Measurements from ENCODE around the gene GMPR2.
"Not testable (repeated sequence)": the region's sequence is repeated elsewhere in the genome, so short reads cannot be mapped to it uniquely, and the experiment has no call there.

GMPR2 gene

DNA sequence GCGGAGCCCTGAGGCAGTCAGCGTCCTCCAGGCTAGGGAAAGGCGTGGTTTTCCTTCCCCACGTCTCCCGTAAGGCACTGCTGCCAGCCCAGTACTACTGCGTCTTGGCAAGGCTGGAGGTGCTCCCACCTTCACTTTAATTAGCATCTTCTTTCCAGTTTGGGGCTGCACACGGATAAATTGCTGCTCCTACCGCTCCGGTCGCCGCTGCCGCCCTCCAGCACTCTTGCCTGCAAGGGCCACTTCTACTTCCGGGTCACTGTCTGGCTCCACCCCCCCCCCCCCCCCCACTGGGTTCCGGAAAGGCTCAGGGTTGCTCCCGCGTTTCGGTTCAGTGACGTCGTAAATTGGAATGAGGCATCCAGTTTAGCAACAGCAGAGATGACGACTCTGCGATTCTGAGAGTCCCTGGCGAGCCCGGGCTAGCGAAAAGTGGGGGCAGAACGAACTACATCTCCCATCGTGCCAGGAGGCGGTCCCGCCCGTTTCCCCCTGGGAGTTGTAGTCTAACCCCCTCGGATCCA, 546 bp upstream of the GMPR2 start, which contains the start of gene NEDD8:
Gene NEDD8, minus strand, starts transcription at position 247 of the 524 bp plus-strand sequence. Its CDS starts 100 bp downstream, at position 147.
- DNase-seq, result peak; percentile 89 to 95

GRCh38 chr14:24233538-24233866, 773 bp downstream of the GMPR2 start:
- peak in 1 of 2 experiments; percentile 9 for DNase-seq

DNA sequence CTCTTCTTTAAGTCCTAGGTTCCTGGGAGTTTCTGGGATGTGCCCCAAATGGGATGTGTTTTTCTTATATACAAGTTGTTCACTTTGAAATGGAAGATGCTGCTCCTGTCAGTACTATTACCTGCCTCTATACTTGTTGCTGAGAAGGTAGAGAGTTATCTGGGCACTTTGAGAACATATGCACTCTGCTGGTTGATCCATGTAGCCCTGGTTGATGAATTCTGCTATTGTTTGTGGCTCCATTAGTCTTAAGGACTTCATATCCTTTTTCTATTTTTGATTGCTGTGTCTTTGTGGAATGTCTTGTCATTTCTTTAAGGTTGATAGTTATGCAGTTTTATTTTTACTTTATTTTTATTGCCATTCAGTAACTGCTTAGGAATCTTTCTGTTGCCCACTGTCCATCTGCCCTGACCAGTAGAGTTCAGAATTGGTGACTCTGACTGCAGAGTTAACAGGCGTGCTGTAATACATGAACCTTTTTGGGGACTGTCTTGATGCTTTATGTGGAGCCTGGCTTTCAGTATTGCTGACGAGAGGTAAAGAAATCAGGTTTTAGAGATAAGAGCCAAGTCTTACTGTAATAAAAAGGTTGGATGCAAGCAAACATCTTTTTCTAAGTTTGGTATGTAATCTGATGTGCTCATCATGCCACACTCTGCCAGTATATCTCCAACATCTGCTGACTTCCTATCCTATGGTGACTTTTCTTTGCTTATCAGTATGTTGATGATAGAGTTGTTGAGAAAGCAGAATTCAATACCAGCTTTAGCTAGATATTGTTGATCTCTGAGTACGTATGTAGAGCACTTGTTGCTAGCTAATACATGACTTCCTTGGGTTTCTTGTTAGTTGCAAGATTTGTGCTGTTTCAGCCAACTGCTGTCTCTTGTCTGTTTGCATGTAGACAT, 1.6 kb downstream of the GMPR2 start:
- no peak for DNase-seq

- no peak for DNase-seq
Observed at GRCh38 chr14:24235804-24236688, 3.3 kb downstream of the GMPR2 start.

DNA sequence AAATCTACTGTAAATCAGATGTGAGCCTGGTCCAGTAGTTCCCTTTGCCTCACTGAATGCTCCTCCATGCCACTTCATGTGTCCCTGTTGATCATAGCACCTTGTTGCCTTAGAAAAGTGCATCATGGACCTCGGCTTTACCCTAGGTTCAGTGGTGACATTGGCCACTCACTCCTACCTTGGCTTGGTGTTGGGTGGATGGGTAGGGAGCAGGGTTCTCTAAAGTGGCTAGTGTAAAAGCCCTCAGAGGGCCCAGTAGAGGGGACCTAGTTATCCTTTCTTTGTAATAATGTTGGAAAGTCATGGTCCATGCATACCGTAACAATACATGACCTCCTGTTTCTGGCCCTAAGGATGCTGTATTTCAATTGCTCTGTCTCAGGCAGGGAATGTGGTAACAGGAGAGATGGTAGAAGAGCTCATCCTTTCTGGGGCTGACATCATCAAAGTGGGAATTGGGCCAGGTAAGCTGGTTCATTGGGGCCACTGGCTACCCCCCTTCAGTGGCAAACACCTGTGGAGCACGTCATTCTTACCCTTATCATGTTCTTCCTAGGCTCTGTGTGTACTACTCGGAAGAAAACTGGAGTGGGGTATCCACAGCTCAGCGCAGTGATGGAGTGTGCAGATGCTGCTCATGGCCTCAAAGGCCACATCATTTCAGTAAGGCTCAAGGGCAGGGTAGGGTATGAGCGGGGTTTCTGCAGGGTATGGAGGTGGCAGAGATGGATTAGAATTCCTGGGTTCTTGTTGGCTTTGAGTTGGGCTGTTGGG, 4.1 kb downstream of the GMPR2 start:
- DNase-seq, result no peak

- no peak for DNase-seq
Observed at GRCh38 chr14:24237463-24237955, 4.8 kb downstream of the GMPR2 start.

- no peak for DNase-seq
Observed at GRCh38 chr14:24238123-24238522, 5.4 kb downstream of the GMPR2 start.

DNA sequence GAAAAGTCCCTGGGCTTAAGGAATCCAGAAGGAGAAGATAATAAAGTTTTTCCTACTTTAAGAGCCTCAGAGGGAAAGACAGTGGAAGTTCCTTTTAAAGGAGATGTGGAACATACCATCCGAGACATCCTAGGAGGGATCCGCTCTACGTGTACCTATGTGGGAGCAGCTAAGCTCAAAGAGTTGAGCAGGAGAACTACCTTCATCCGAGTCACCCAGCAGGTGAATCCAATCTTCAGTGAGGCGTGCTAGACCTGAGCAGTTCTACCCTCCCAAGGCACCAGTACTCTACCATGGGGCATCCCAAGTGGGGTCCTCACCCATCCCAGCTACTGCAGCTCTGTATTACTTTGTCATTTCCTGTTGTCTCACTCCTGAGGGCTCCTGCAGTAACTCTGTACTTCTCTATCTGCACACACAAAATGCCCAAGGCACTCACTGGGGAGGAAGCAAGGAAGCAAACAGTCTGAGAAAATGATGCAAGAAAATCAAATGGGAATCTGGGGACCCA, 5.9 kb downstream of the GMPR2 start:
- DNase-seq, result no peak

DNA sequence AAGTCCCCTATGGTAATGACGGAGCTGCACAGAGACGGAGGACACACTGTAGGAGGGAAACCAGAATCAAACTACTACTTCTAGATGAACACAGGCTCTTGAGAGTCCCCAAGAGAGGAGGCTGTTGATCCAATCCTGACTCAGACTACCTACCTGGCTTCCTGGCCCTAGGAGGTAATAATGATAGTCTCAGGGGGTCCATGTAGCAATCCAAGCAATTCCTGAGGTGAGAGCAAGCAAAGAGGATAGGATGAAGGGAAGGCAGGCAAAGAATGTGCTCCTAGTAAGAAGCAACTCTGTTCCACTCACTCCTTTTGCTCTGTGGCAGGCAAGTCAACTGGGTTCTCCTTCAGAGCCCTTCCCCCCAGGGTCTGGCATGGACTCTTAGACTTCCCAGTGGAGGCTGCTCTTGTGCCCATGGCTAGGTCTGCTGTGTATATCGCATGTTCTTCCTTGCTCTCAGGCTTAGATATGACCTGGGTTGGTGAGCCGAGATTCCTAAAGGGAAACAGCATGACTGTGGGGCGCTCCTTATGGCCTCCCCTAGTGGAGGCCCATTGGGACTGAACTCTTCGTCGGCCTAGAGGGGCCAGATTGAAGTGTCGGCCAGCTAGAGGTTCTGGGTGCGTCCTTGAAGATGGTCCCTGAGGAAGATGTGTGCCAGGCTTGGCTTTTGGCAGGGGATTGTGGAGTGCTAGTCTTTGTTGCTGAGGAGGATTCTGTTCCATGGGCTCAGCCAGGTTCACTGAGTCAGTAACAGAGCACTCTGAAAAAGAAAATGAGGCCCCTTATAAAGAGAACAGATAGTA, 7.6 kb downstream of the GMPR2 start:
- DNase-seq, result no peak

- DNase-seq, result peak; percentile 91 to 97
Observed at GRCh38 chr14:24241829-24242443, 9.2 kb downstream of the GMPR2 start.

DNA sequence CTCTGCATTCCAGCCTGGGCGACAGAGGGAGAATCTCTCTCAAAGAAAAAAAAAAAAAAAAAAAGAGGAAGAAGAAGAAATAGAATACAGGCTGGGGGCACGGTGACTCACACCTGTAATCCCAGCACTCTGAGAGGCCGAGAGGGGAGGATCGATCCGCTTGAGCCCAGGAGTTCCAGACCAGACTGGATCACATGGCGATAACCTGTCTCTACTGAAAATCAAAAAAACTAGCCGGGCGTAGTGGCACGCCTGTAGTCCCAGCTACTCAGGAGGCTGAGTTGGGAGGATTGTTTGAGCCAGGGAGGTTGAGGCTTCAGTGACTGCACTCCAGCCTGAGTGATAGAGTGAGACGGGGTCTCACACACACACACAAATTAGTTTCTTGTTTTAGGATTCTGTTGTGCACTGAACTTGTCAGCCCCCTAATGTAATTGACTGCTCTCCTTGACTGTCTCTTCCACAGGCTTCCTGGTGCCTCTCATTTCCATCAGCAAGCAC, 10.7 kb downstream of the GMPR2 start:
- DNase-seq, result peak in 1 of 2 experiments; percentile 17

GRCh38 chr14:24245350-24245749, 12.6 kb downstream of the GMPR2 start:
- not testable (repeated sequence) for DNase-seq

GRCh38 chr14:24246765-24247212, 14.1 kb downstream of the GMPR2 start:
- DNase-seq, result no peak

DNA sequence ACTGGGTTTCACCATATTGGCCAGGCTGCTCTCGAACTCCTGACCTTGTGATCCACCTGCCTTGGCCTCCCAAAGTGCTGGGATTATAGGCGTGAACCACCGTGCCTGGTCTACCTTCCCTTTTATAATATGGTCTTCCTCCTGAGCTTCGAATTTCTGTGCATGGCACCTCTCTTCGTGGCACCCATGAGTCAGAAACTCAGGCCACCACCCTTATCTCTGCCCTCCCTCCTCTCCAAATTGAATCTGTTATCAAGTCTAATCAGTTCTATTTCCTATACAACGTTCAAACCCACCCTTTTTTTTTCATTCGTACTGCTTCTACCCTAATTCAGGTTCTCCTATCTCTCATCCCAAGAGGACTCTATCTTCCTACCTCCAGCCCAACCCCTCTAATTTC, 14.7 kb downstream of the GMPR2 start:
- no peak for DNase-seq

- no peak for DNase-seq
Observed at GRCh38 chr14:24249230-24250021, 16.7 kb downstream of the GMPR2 start.

GRCh38 chr14:24250354-24250753, 17.6 kb downstream of the GMPR2 start:
- no peak for DNase-seq

GRCh38 chr14:24251880-24252288, 19.2 kb downstream of the GMPR2 start:
- no peak for DNase-seq

GRCh38 chr14:24252289-24253124, 19.8 kb downstream of the GMPR2 start:
- no peak for DNase-seq

DNA sequence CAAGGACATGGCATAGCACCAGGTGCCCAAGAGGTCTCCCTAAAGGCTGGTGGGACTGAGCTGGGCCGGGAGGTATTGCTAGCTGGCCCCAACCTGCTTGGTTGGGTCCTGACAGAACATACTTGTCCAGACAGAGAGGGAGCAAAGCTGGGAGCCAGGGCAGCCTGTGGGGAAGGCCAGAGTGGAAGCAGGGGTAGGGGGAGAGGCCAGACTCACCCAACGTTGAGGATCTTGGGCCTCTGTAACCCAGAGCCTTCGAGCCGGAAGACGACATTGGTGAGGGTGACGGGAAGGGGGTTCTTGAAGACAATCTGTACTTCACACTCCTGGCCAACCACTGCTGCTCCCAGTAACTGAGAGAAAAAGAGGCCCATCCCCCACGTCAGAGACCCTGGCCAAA, 21.2 kb downstream of the GMPR2 start:
- no peak for DNase-seq

Data from NCI-H526 (cell line).